ENCODE results near the gene CD3E.

Gene CD3E

GRCh38 chr11:118325283-118325682, 20.8 kb downstream of the CD3E start:
- DNase-seq (ENCODE audit: low spot score): no peak

GRCh38 chr11:118328745-118329144, 24.2 kb downstream of the CD3E start:
- no peak for DNase-seq (ENCODE audit: low spot score)

GRCh38 chr11:118334745-118335144, 30.2 kb downstream of the CD3E start:
- DNase-seq (ENCODE audit: low spot score): no peak

- peak; percentile 87 for DNase-seq (ENCODE audit: low spot score)
These were observed 34.1 kb downstream of the CD3E start for GRCh38 chr11:118338637-118339061.

GRCh38 chr11:118339281-118339961, 34.9 kb downstream of the CD3E start:
- no peak for DNase-seq (ENCODE audit: low spot score)

GRCh38 chr11:118340449-118340848, 35.9 kb downstream of the CD3E start:
- no peak for DNase-seq (ENCODE audit: low spot score)

- DNase-seq (ENCODE audit: low spot score): no peak
These were observed 36.7 kb downstream of the CD3E start for GRCh38 chr11:118341261-118341660.

- no peak for DNase-seq (ENCODE audit: low spot score)
These were observed 37.4 kb downstream of the CD3E start for GRCh38 chr11:118341815-118342489.

- peak; percentile 81 for DNase-seq (ENCODE audit: low spot score)
These were observed 38.1 kb downstream of the CD3E start, which contains the start of gene CD3D for GRCh38 chr11:118342503-118343161. CD3D (minus strand) TSS chr11:118342705; CDS start chr11:118342607, 98 bp downstream.

GRCh38 chr11:118343248-118343647, 38.7 kb downstream of the CD3E start:
- no peak for DNase-seq (ENCODE audit: low spot score)

GRCh38 chr11:118343981-118344515, 39.5 kb downstream of the CD3E start, which contains the start of gene CD3G:
CD3G (plus strand) TSS chr11:118344344; CDS start chr11:118344424, 80 bp downstream.
- peak; percentile 85 for DNase-seq (ENCODE audit: low spot score)

GRCh38 chr11:118349475-118349874, 44.9 kb downstream of the CD3E start:
- no peak for DNase-seq (ENCODE audit: low spot score)

GRCh38 chr11:118353084-118353710, 48.7 kb downstream of the CD3E start:
- peak; percentile 43 for DNase-seq (ENCODE audit: low spot score)

GRCh38 chr11:118358071-118358470, 53.5 kb downstream of the CD3E start:
- no peak for DNase-seq (ENCODE audit: low spot score)

- DNase-seq (ENCODE audit: low spot score): peak; percentile 98
These were observed 54.9 kb downstream of the CD3E start, which contains the start of gene UBE4A for GRCh38 chr11:118359295-118359958. UBE4A (plus strand) TSS chr11:118359600; CDS start chr11:118365081, 5,481 bp downstream.

GRCh38 chr11:118364956-118365615, 60.6 kb downstream of the CD3E start:
- no peak for DNase-seq (ENCODE audit: low spot score)
